Mesenchymal stem cell (in vitro differentiated cells and primary cell): ENCODE results near the gene CMKLR1.

Experiments
- DNase-seq: peaks from one replicate; pipeline ENCODE4 v3.0.0-alpha.2; 2013
- H2AFZ ChIP-seq: one replicate; pipeline ENCODE4 v1.6.1; 2013; ENCODE audit warnings: low read depth, mild to moderate bottlenecking, control low read depth, inconsistent platforms, low read length, moderate library complexity
- H2AK5ac ChIP-seq: 2 replicates; pipeline ENCODE4 v1.6.1; 2013; ENCODE audit warnings: low read length, moderate library complexity, mild to moderate bottlenecking, inconsistent platforms; ENCODE audit not compliant: severe bottlenecking
- H2BK120ac ChIP-seq: one replicate; pipeline ENCODE4 v1.6.1; 2013; ENCODE audit warnings: low read depth, mild to moderate bottlenecking, inconsistent platforms, low read length, moderate library complexity
- H2BK12ac ChIP-seq, 2 experiments: one replicate each; pipeline ENCODE4 v1.6.1; 2013; ENCODE audit warnings: inconsistent platforms in 2 of 2, low read length in 2 of 2, mild to moderate bottlenecking in 2 of 2, moderate library complexity in 2 of 2, control low read depth in 1 of 2
- H2BK15ac ChIP-seq: one replicate; pipeline ENCODE4 v1.6.1; 2013; ENCODE audit warnings: mild to moderate bottlenecking, low read depth, inconsistent platforms; ENCODE audit not compliant: poor library complexity, severe bottlenecking
- H2BK5ac ChIP-seq: 2 replicates; pipeline ENCODE4 v1.6.1; 2013; ENCODE audit warnings: low read depth, mild to moderate bottlenecking, low read length, control low read depth, inconsistent platforms; ENCODE audit not compliant: poor library complexity, severe bottlenecking
- H3K14ac ChIP-seq, 2 experiments: one replicate each; pipeline ENCODE4 v1.6.1; 2013; ENCODE audit warnings: inconsistent platforms in 2 of 2, low read length in 2 of 2, control low read depth in 1 of 2, mild to moderate bottlenecking in 1 of 2, moderate library complexity in 1 of 2
- H3K18ac ChIP-seq, 2 experiments: one replicate each; pipeline ENCODE4 v1.6.1; 2013; ENCODE audit warnings: inconsistent platforms in 2 of 2, low read length in 2 of 2, control low read depth in 1 of 2, low read depth in 1 of 2, mild to moderate bottlenecking in 1 of 2
- H3K23ac ChIP-seq, 2 experiments: one replicate each; pipeline ENCODE4 v1.6.1; 2013; ENCODE audit warnings: inconsistent platforms in 2 of 2, low read length in 2 of 2, mild to moderate bottlenecking in 2 of 2, moderate library complexity in 2 of 2, control low read depth in 1 of 2
- H3K27ac ChIP-seq: 2 replicates; pipeline ENCODE4 v1.5.1; 2013; ENCODE audit warnings: mild to moderate bottlenecking, moderate library complexity, low read length, control low read depth, inconsistent platforms; ENCODE audit not compliant: poor library complexity, severe bottlenecking
- H3K27me3 ChIP-seq, 2 experiments: 2 replicates each; pipeline versions ENCODE4 v1.6.1 to v1.7.0; 2013; ENCODE audit warnings: low read length in 2 of 2, mild to moderate bottlenecking in 2 of 2, moderate library complexity in 2 of 2, control low read depth in 1 of 2, inconsistent platforms in 1 of 2; ENCODE audit not compliant: control insufficient read depth in 1 of 2, insufficient read depth in 1 of 2
- H3K36me3 ChIP-seq, 2 experiments: 2 replicates each; pipeline versions ENCODE4 v1.6.1 to v1.7.0; 2013; ENCODE audit warnings: low read length in 2 of 2, control low read depth in 1 of 2, inconsistent platforms in 1 of 2, low read depth in 1 of 2, mild to moderate bottlenecking in 1 of 2; ENCODE audit not compliant: insufficient read depth in 2 of 2, control insufficient read depth in 1 of 2
- H3K4ac ChIP-seq, 2 experiments: one replicate each; pipeline ENCODE4 v1.6.1; 2013; ENCODE audit warnings: inconsistent platforms in 2 of 2, low read length in 2 of 2, mild to moderate bottlenecking in 2 of 2, moderate library complexity in 2 of 2, control low read depth in 1 of 2, low read depth in 1 of 2
- H3K4me1 ChIP-seq: 2 replicates; pipeline ENCODE4 v1.6.1; 2013; ENCODE audit warnings: low read depth, low read length, control low read depth; ENCODE audit not compliant: control insufficient read depth, insufficient read depth
- H3K4me2 ChIP-seq: 2 replicates; pipeline ENCODE4 v1.6.1; 2013; ENCODE audit warnings: low read length, mild to moderate bottlenecking, inconsistent platforms; ENCODE audit not compliant: poor library complexity, severe bottlenecking
- H3K4me3 ChIP-seq, 2 experiments: 2 replicates each; pipeline versions ENCODE4 v1.5.1 to v1.7.0; 2013; ENCODE audit warnings: low read length in 2 of 2, mild to moderate bottlenecking in 2 of 2, control low read depth in 1 of 2, low read depth in 1 of 2; ENCODE audit not compliant: insufficient read depth in 1 of 2
- H3K79me1 ChIP-seq: replicated peaks from 2 replicates; pipeline ENCODE4 v1.6.1; 2013; ENCODE audit warnings: mild to moderate bottlenecking, control low read depth, low read length, inconsistent platforms; ENCODE audit not compliant: poor library complexity, severe bottlenecking
- H3K9ac ChIP-seq: 2 replicates; pipeline ENCODE4 v1.7.0; 2013; ENCODE audit warnings: mild to moderate bottlenecking, low read length, moderate library complexity
- H3K9me3 ChIP-seq: 2 replicates; pipeline ENCODE4 v1.7.0; 2013; ENCODE audit warnings: mild to moderate bottlenecking, low read length; ENCODE audit not compliant: control insufficient read depth
- H4K8ac ChIP-seq: one replicate; pipeline ENCODE4 v1.6.1; 2013; ENCODE audit warnings: inconsistent platforms, mild to moderate bottlenecking, low read length, moderate library complexity
- H4K91ac ChIP-seq: one replicate; pipeline ENCODE4 v1.6.1; 2013; ENCODE audit warnings: mild to moderate bottlenecking, low read length, inconsistent platforms
- WGBS: methylation state at CpG from one replicate; pipeline ENCODE4 v1.1.7; 2013; ENCODE audit warnings: mixed read lengths; 5-methylcytosine and 5-hydroxymethylcytosine counted together

The CMKLR1 gene

DNA sequence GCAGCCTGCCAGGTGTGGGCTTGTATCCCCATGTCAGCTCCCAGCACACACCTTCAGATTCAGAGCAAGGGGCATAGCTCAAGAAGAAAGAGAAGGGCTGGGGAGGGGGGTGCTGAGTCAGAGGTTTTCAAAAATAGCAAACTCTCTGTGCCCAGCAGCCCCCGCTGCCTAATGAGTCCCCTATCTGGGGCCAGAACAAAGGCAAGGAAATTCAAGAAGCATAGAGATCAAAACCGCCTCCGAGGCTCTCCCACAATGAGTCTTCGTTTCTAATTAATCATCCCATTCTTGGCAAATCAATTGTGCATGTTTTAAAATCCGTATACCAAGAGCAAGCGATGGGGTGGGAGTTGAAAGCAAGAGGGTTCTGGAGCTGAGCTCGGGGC is 19.5 kb upstream of the CMKLR1 start:
- Histone ChIP-seq H2AFZ (no peak overlapping the region), H2BK120ac (no peak overlapping the region), H4K8ac (no peak overlapping the region), H3K18ac (no peak overlapping the region), H3K4me1 (peaks cover 9% of the 10 kb centered on the region), H3K4ac (no peak overlapping the region), H3K36me3 (no peaks in the 10 kb centered on the region), H3K14ac (no peak overlapping the region), H3K4me3 (no peak overlapping the region), H3K79me1 (no peaks in the 10 kb centered on the region), H3K4me2 (no peak overlapping the region), H3K9ac (no peak overlapping the region), H4K91ac (no peak overlapping the region), H2AK5ac (no peak overlapping the region), H2BK15ac (no peak overlapping the region), H2BK5ac (no peak overlapping the region), H3K23ac (no peak overlapping the region), H2BK12ac (no peak overlapping the region), H3K27ac (no peak overlapping the region), H3K27me3 (peaks cover 0 to 44% of the 10 kb centered on the region in 2 experiments), H3K9me3 (no peaks in the 10 kb centered on the region)
- DNase-seq: no peak
- 67% methylated on average over 7 of the region's 7 CpGs for WGBS

DNA sequence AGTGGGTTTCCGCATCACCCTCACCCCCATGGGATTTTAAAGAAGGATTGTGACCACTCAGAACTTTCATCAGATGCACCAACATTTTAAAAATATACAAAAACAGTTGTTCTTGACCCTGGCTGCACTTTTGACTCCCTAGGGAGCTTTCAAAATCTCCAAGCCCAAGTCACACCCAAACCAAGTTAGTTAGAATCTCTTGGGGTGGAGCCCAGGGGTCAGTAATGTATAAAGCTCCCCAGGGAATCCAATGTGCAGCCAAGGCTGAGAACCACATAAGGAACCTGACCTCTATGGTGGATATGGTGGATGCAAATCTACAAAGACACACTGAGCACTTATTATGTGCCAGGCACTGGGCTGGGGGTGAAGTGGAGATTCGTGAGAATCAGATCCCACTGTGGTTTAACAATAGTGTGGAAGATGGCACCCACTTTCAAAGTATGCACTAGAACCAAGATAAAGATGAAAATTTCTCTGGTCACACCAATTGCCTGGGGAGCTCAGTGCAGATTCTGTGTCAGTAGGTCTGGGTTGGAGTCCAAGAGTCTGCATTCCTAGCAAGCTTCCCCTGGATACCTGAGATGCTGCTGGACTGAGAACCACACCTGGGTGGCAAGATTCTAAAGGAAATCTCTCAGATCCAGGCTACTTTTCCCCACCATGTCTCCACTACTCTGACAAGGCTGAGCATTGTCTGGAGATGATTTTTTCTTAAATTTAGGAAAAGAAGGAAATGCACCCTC is 18.9 kb upstream of the CMKLR1 start:
- no peak overlapping the region for H2AFZ ChIP-seq
- H2BK12ac ChIP-seq: no peak overlapping the region
- no peaks in the 10 kb centered on the region for H3K9me3 ChIP-seq
- H4K8ac ChIP-seq: no peak overlapping the region
- no peak overlapping the region for H3K23ac ChIP-seq
- H3K36me3 ChIP-seq: no peaks in the 10 kb centered on the region
- no peak overlapping the region for H3K27ac ChIP-seq
- no peak overlapping the region for H2BK5ac ChIP-seq
- no peak overlapping the region for H3K18ac ChIP-seq
- H2AK5ac ChIP-seq: no peak overlapping the region
- 65% methylated on average over 2 of the region's 2 CpGs for WGBS
- no peak overlapping the region for H3K14ac ChIP-seq
- no peak overlapping the region for H2BK120ac ChIP-seq
- H3K79me1 ChIP-seq: no peaks in the 10 kb centered on the region
- no peak overlapping the region for H3K4me2 ChIP-seq
- peaks cover 3% of the 10 kb centered on the region for H3K4me1 ChIP-seq
- H2BK15ac ChIP-seq: no peak overlapping the region
- H4K91ac ChIP-seq: no peak overlapping the region
- H3K4me3 ChIP-seq: no peak overlapping the region
- H3K9ac ChIP-seq: no peak overlapping the region
- no peak overlapping the region for H3K4ac ChIP-seq
- no peak for DNase-seq
- peaks cover 0 to 43% of the 10 kb centered on the region in 2 experiments for H3K27me3 ChIP-seq

DNA sequence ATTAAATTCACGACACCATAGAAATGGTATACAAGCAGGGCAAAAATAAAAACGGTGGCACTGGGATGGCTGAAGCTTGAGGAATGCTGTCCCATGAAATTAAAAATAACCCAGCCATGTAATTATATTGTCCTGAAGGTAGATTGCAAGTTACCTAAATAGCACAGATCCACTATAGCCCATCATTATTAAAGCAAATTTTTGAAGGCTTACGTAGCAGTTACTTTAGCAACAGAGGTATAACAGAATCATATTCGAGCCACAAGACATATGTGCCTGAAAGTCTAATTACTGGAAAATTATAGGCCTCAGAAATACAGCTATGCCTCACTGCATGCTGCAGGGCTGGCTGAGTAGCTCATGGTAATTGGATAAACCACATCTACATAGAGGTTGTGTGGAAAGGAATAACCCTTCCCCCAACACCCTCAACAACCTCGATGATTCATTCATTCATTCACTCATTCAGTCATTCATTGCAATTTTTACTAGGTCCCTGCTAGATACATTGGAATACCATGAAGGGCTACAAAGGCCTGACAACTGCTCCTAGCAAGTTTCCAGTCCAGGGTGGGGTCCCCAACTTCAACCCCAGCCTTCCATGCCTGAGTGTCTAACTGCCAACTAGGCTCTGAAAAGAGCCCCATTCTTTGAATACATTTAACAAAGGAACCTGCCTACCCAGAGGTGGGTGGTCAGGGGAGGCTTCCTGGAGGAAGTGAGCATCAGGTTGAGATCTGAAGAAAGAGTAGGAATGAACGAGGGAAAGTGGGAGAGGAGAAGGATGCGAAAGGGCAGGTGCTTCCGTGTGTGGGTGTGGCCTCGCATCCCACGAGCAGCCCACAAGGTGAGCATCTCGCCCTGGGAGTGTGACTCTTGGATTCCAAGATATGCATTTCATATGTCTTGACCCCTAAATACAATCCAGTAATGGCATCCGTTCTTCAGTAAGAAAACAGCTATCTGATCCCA is 18.0 kb upstream of the CMKLR1 start:
- Histone ChIP-seq H3K4me2 (no peak overlapping the region), H3K18ac (no peak overlapping the region), H2AFZ (no peak overlapping the region), H3K27me3 (peaks cover 0 to 36% of the 10 kb centered on the region in 2 experiments), H4K91ac (no peak overlapping the region), H2BK12ac (no peak overlapping the region), H3K23ac (no peak overlapping the region), H3K27ac (no peak overlapping the region), H3K79me1 (no peaks in the 10 kb centered on the region), H3K14ac (no peak overlapping the region), H2AK5ac (no peak overlapping the region), H3K9me3 (no peaks in the 10 kb centered on the region), H3K4ac (no peak overlapping the region), H2BK120ac (no peak overlapping the region), H2BK15ac (no peak overlapping the region), H3K36me3 (no peaks in the 10 kb centered on the region), H2BK5ac (no peak overlapping the region), H3K9ac (no peak overlapping the region), H3K4me1 (peaks cover 3% of the 10 kb centered on the region), H4K8ac (no peak overlapping the region), H3K4me3 (no peak overlapping the region)
- DNase-seq: no peak
- WGBS: 82% methylated on average over 9 of the region's 12 CpGs

DNA sequence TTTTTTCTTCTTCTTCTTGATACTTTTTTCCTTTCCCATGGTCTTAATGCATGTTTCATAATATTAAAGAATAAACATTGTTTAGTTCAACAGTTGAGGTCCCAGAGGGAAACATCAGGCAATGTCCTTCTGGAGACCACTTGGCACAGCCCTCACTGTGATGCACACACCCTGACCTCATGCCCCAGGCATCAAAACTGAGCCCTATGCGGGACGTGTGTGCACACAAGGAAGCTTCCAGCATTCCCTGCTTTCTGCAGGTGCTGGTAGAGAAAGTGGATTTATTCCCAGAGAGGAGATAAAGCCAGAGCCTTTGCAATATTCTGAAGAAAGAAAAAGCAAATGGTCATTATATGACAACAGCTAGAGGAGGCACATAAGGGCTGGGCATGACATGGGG is 16.0 kb upstream of the CMKLR1 start:
- Histone ChIP-seq H3K9ac (no peak overlapping the region), H3K27ac (no peak overlapping the region), H3K9me3 (no peaks in the 10 kb centered on the region), H3K27me3 (peaks cover 0 to 36% of the 10 kb centered on the region in 2 experiments), H2AFZ (no peak overlapping the region), H2AK5ac (no peak overlapping the region), H3K36me3 (no peaks in the 10 kb centered on the region), H3K14ac (no peak overlapping the region), H2BK15ac (no peak overlapping the region), H3K4me2 (no peak overlapping the region), H3K4me3 (no peak overlapping the region), H2BK12ac (no peak overlapping the region), H2BK5ac (no peak overlapping the region), H4K8ac (no peak overlapping the region), H3K4me1 (no peaks in the 10 kb centered on the region), H3K79me1 (no peaks in the 10 kb centered on the region), H3K18ac (no peak overlapping the region), H3K23ac (no peak overlapping the region), H4K91ac (no peak overlapping the region), H3K4ac (no peak overlapping the region), H2BK120ac (no peak overlapping the region)
- DNase-seq: no peak
- 78% methylated on average over 2 of the region's 2 CpGs for WGBS
